Measurements from ENCODE around the gene AREG. TPM values are rescaled to one million over a fixed set of nuclear protein-coding genes. Genes with fewer than 3 reads are reported as not detected.

The AREG gene
- total RNA-seq, 1 donor from 2014 or later = 10.1 TPM

GRCh38 chr4:74504212-74504611 lies 59.3 kb downstream of the AREG start:
- DNase-seq (ENCODE audit: low spot score) = peak; percentile 29

Other genes starting within 250 kb of the AREG start
- gene EPGN, start 136.7 kb upstream of the AREG start, total RNA-seq (ENCODE audit: insufficient read depth, low replicate concordance) = 7.0 TPM
- 3.9 TPM for gene EREG, start 80.0 kb upstream of the AREG start, total RNA-seq (ENCODE audit: insufficient read depth, low replicate concordance)